Measurements from ENCODE around the gene GPR3. TPM values are rescaled to one million over a fixed set of nuclear protein-coding genes. Genes with fewer than 3 reads are reported as not detected.

Gene GPR3
- total and polyA plus RNA-seq, 3 donors from 2014 or later, result 0.12 to 0.47 (median 0.20) TPM

DNA sequence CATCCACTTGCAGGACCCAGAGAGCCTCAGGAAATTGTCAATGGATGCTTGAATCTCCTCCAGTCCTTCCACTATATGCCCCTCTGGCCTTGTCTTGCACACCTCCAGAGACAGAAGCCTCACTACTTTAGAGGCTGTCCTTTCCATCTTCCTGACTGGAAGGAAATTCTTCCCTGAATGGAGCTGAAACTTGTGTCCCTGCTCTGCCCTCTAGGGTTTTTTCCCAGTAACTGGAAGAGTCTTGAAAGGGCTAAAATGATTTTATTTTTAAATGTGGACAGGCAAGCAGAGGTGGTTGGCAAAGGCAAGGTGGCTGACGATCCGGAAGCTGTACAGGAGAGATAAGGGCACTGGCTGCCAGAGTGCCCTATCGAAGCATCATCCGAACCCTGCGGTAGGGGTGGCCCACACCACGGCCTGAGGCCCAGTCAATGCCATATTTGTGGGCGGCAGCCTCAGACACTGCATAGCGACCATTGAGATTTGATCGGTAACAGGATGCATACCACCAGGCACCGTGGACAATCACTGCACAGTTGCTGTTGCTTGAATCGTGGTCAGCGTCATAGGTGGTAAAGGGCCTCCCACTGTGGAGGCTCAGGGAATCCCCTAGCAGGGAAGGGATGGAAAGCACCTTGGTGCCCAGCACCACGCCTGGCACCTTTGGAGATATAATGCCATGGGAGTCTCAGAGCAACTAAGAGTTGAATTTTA lies 23.4 kb upstream of the GPR3 start:
- Histone ChIP-seq H3K9me3 (no peaks in the 10 kb centered on the region), H3K4me3 (no peak overlapping the region), H3K27ac (no peak overlapping the region), H3K4me1 (peaks cover 20% of the 10 kb centered on the region), H3K36me3 (ENCODE audit: low read depth, missing control alignments) (no peaks in the 10 kb centered on the region), H3K27me3 (no peaks in the 10 kb centered on the region)
- intact Hi-C loops (cut with DNase I; ENCODE audit: low total_unique reads), result no loop called here
- 83 to 87% methylated on average over 12 to 13 of the region's 13 CpGs for WGBS, 2 donors
- DNase-seq, result no peak
- TF ChIP-seq, protein P1, sequence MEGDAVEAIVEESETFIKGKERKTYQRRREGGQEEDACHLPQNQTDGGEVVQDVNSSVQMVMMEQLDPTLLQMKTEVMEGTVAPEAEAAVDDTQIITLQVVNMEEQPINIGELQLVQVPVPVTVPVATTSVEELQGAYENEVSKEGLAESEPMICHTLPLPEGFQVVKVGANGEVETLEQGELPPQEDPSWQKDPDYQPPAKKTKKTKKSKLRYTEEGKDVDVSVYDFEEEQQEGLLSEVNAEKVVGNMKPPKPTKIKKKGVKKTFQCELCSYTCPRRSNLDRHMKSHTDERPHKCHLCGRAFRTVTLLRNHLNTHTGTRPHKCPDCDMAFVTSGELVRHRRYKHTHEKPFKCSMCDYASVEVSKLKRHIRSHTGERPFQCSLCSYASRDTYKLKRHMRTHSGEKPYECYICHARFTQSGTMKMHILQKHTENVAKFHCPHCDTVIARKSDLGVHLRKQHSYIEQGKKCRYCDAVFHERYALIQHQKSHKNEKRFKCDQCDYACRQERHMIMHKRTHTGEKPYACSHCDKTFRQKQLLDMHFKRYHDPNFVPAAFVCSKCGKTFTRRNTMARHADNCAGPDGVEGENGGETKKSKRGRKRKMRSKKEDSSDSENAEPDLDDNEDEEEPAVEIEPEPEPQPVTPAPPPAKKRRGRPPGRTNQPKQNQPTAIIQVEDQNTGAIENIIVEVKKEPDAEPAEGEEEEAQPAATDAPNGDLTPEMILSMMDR (IDR thresholded peaks at IDR 0.05), result peak in 2 of 3 experiments; percentile 7 to 8
- TF ChIP-seq POLR2A (IDR thresholded peaks at IDR 0.05), result no peak

DNA sequence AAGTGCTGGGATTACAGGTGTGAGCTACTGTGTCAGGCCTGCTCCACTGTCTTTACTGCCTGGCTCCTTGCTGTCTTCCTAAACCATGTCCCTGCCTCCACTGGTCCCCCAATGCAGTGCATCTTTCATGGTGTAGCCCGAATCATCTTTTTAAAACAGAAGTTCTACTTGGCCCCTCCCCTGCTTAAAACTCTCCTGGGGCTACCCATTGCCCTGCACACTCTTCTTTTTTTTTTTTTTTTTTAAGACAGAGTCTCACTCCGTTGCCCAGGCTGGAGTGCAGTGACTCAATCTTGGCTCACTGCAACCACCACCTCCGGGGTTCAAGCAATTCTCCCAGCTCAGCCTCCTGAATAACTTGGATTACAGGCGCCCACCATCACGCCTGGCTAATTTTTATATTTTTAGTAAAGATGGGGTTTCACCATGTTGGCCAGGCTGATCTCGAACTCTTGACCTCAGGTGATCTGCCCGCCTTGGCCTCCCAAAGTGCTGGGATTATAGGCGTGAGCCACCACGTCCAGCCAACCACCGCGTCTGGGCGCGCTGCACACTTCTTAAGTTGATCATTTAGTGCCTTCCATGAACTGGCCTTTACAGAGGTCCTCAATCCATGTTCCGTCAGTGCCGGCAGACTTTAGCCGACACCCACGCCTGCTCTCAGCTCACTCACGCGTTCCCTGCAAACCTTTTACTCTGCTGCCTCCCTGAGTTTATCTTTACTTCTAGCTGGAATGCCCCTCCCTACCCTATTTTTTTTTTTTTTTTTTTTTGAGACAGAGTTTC lies 20.2 kb upstream of the GPR3 start:
- Histone ChIP-seq H3K27me3 (no peaks in the 10 kb centered on the region), H3K36me3 (ENCODE audit: low read depth, missing control alignments) (no peaks in the 10 kb centered on the region), H3K4me3 (no peak overlapping the region), H3K27ac (no peak overlapping the region), H3K4me1 (peaks cover 8% of the 10 kb centered on the region), H3K9me3 (no peaks in the 10 kb centered on the region)
- intact Hi-C loops (cut with DNase I; ENCODE audit: low total_unique reads), result no loop called here
- WGBS, 2 donors, result 78 to 86% methylated on average over 19 of the region's 19 CpGs
- DNase-seq, result peak; percentile 61
- no peak for TF ChIP-seq POLR2A (IDR thresholded peaks at IDR 0.05)
- TF ChIP-seq, protein P1 (IDR thresholded peaks at IDR 0.05), result no peak

DNA sequence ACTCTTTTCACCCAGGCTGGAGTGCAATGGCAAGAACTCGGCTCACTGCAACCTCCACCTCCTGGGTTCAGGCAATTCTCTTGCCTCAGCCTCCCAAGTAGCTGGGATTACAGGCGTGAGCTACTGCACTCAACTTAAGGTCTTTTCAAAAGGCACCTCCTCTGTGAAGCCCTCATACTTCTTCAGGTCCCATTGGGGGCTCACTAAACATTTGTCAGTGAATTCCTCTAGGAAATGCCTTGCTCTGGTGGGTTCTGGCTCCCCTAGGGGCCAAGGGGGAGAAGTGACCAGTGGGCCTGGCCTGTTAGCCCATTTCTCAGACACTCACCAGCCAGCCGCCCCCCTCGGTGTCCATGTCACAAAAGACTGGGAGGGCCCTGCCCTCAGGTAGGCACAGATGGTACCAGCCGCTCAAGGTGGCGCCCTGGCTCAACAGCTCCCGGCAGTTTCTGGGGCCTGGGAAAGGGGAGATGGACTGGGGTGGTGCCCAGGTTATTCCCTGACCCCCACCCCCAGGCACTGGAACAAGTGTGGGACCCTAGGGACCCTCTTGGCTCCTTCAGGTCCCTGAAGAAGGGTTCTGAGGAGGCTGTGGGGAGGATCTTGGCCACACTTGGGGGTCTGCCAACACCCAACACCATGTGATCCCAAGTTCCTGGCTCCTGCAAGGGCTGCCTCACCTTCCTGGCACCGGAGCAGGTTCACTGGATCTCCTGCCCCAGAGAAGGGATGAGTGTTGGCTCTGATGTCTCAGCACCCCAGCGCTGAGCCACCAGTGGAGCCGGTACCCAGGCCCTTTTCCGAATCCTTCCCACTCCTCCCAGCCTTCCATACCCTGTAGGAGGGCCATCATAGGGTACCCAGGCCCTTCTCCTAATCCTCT lies 19.4 kb upstream of the GPR3 start:
- no peaks in the 10 kb centered on the region for H3K4me1 ChIP-seq
- H3K36me3 ChIP-seq (ENCODE audit: low read depth, missing control alignments), result no peaks in the 10 kb centered on the region
- no peaks in the 10 kb centered on the region for H3K27me3 ChIP-seq
- TF ChIP-seq POLR2A (IDR thresholded peaks at IDR 0.05), result no peak
- TF ChIP-seq, protein P1 (IDR thresholded peaks at IDR 0.05), result no peak
- WGBS, 2 donors, result 88 to 90% methylated on average over 8 to 11 of the region's 11 CpGs
- intact Hi-C loops (cut with DNase I; ENCODE audit: low total_unique reads), result no loop called here
- H3K4me3 ChIP-seq, result no peak overlapping the region
- H3K27ac ChIP-seq, result no peak overlapping the region
- no peak for DNase-seq
- no peaks in the 10 kb centered on the region for H3K9me3 ChIP-seq

DNA sequence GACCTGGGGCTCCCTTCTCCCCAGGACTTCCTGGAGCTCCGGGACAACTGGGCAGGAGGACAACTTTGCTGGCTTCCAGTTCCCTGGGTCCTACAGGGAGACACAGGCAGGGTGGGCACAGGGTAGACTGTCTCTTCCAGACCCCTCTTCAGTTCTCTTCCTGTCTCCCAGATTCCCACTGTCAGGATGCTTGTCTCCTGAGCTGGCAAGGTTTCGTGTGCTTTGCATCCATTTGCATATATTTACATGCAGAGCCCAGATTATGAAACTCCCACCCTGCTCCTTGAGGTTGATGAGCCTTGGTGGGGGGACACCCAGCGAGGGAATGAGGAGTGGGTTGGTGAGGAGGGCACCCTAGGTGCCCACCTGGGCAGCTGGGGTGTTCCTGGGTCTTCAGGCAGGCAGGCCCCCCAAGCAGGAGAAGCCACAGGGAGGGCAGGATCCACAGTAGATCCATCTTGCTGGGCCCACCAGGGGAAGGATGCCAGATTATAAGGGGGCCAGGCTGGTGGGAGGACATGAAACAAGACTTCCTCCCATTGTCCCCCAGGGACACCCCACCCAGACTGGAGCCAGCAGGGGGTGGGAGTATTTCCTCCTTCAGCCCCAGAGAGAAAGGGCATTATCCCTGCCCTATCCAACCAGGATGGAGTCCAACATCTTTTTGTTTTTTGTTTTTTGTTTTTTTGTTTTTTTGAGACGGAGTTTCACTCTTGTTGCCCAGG lies 17.9 kb upstream of the GPR3 start, which contains the start of gene FCN3:
Gene FCN3, minus strand, starts transcription at position 463 of the 725 bp plus-strand sequence. Its CDS starts 6 bp downstream, at position 457.
- TF ChIP-seq POLR2A (IDR thresholded peaks at IDR 0.05), result no peak
- TF ChIP-seq, protein P1 (IDR thresholded peaks at IDR 0.05), result no peak
- no peak for DNase-seq
- H3K9me3 ChIP-seq, result no peaks in the 10 kb centered on the region
- intact Hi-C loops (cut with DNase I; ENCODE audit: low total_unique reads), result no loop called here
- H3K4me3 ChIP-seq, result no peak within 1 kb of the TSS
- 86% methylated on average over 4 of the region's 4 CpGs for WGBS, 2 donors
- no peaks in the 10 kb centered on the region for H3K36me3 ChIP-seq (ENCODE audit: low read depth, missing control alignments)
- no peak within 1 kb of the TSS for H3K27ac ChIP-seq
- H3K4me1 ChIP-seq, result no peaks in the 10 kb centered on the region
- H3K27me3 ChIP-seq, result no peaks in the 10 kb centered on the region
